Thoracic aorta (tissue), 2 donors: ENCODE results near the gene TBC1D5. TPM values are rescaled to one million over a fixed set of nuclear protein-coding genes. Genes with fewer than 3 reads are reported as not detected.

Experiments used
- ATAC-seq: fragments of 150-250 bp; one replicate; pipeline ENCODE4 v1.8.0; 2017; ENCODE audit warnings: low read depth; ENCODE audit not compliant: insufficient number of reproducible peaks, low FRiP score
- DNase-seq: peaks from one replicate; pipeline ENCODE4 v3.0.0-alpha.2; 2020; ENCODE audit warnings: low spot score
- H3K27ac ChIP-seq, 2 donors: fragments of 200-600 bp; sonication (generic); 1 replicate in 1 of 2; 2 replicates in 1 of 2; pipeline ENCODE4 v1.5.1; 2016; ENCODE audit warnings: mild to moderate bottlenecking in 2 of 2, moderate library complexity in 2 of 2
- H3K27me3 ChIP-seq: fragments of 200-600 bp; sonication (generic); replicated peaks from 2 replicates; pipeline ENCODE4 v1.6.0; 2016; ENCODE audit warnings: mild to moderate bottlenecking; ENCODE audit not compliant: insufficient read depth
- H3K36me3 ChIP-seq: fragments of 200-600 bp; sonication (generic); one replicate; pipeline ENCODE4 v1.5.1; 2016
- H3K4me1 ChIP-seq, 2 donors: fragments of 200-600 bp; sonication (generic); 1 replicate in 1 of 2; 2 replicates in 1 of 2; pipeline versions ENCODE4 v1.5.1 to v1.6.0; 2016; ENCODE audit warnings: low read depth in 2 of 2, mild to moderate bottlenecking in 1 of 2; ENCODE audit not compliant: control insufficient read depth in 1 of 2
- H3K4me3 ChIP-seq: fragments of 200-600 bp; sonication (generic); 2 replicates; pipeline ENCODE4 v1.5.1; 2016; ENCODE audit warnings: mild to moderate bottlenecking
- H3K9me3 ChIP-seq: fragments of 200-600 bp; sonication (generic); 2 replicates; pipeline ENCODE4 v1.5.1; 2016
- total RNA-seq, 2 donors: library from RNA; depleted of rRNA; stranded (reverse); fragments of >200 nt; gene quantifications; one replicate each; pipeline versions ENCODE4 v1.1.0 to v1.2.3, GENCODE V29; 2016
- TF ChIP-seq, protein P1 (sequence below): fragments of 200-600 bp; sonication (generic); IDR thresholded peaks from one replicate; pipeline ENCODE4 v1.5.1; 2019; ENCODE audit warnings: antibody characterized with exemption

The TBC1D5 gene
- total RNA-seq, 2 donors from 2014 or later = 80.6 to 103 TPM

DNA sequence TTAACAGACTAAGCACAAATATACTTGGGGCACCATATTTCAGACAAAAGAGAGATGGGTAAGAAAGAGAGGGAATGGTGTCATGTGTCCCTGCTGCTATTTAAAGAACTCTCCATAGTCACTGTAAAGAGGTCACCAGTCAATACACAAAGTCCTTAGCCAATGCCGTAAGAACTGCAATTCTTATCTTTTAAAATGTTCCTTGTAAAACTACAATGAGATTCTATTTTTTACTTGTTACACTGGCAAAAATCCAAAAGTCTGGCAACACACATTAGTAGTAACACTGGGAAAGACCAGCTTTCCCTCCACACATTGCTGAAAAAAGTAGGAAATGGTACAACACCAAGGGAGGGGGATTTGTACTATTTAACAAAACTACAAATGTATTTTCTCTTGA, 189.4 kb downstream of the TBC1D5 start:
- no peaks in the 10 kb centered on the region for H3K36me3 ChIP-seq
- peaks cover 0 to 30% of the 10 kb centered on the region in 2 donors for H3K4me1 ChIP-seq
- no peak for DNase-seq
- no peaks in the 10 kb centered on the region for H3K27me3 ChIP-seq
- TF ChIP-seq, protein P1, sequence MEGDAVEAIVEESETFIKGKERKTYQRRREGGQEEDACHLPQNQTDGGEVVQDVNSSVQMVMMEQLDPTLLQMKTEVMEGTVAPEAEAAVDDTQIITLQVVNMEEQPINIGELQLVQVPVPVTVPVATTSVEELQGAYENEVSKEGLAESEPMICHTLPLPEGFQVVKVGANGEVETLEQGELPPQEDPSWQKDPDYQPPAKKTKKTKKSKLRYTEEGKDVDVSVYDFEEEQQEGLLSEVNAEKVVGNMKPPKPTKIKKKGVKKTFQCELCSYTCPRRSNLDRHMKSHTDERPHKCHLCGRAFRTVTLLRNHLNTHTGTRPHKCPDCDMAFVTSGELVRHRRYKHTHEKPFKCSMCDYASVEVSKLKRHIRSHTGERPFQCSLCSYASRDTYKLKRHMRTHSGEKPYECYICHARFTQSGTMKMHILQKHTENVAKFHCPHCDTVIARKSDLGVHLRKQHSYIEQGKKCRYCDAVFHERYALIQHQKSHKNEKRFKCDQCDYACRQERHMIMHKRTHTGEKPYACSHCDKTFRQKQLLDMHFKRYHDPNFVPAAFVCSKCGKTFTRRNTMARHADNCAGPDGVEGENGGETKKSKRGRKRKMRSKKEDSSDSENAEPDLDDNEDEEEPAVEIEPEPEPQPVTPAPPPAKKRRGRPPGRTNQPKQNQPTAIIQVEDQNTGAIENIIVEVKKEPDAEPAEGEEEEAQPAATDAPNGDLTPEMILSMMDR = no peak
- ATAC-seq = no peak
- H3K27ac ChIP-seq = peak overlapping the region in 1 of 2 donors; percentile 19
- H3K4me3 ChIP-seq = no peak overlapping the region
- no peaks in the 10 kb centered on the region for H3K9me3 ChIP-seq

DNA sequence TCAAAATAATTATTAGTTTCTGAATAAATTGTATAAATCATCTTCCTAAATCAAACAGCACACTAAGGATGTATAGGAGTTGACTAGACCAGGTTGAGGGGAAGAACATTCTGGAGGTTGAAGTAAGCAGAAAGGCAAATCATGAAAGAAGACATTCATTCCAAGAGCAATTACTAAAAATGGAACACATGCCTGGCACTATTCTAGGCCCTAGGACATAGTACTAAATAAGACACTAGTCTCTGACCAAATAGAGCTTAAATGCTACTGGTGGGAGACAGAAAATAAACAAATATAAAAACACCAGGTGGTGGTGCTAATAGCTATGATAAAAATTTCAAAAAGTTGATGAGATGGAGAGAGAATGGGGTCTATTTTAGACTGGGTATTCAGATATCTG, 190.1 kb downstream of the TBC1D5 start:
- DNase-seq = no peak
- Histone ChIP-seq H3K27me3 (no peaks in the 10 kb centered on the region), H3K4me3 (no peak overlapping the region), H3K27ac (peak overlapping the region in 1 of 2 donors; percentile 19), H3K9me3 (no peaks in the 10 kb centered on the region), H3K4me1 (peaks cover 0 to 30% of the 10 kb centered on the region in 2 donors), H3K36me3 (no peaks in the 10 kb centered on the region)
- TF ChIP-seq, protein P1 = no peak
- ATAC-seq = no peak

DNA sequence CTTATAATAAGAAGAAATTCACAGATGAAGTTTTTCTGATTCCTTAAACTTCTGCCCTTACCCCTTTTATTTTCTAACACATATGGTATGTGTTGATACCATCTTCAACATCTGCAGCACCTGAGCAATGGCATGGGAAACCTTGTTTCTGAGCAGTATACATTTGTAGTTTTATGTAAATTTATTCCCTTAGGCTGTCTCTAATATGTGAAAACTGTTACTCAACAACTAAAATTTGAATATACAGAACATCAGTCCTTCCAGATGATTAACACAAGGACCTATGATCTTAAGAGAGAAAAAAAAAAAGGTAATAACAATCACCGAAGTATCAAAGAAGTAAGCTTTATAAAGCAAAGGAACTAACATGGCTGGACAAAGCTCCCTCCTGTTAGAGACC, 190.5 kb downstream of the TBC1D5 start:
- DNase-seq (no peak), ATAC-seq (no peak)
- no peak overlapping the region for H3K4me3 ChIP-seq
- peaks cover 0 to 30% of the 10 kb centered on the region in 2 donors for H3K4me1 ChIP-seq
- no peaks in the 10 kb centered on the region for H3K27me3 ChIP-seq
- TF ChIP-seq, protein P1 = no peak
- H3K9me3 ChIP-seq = no peaks in the 10 kb centered on the region
- peak overlapping the region in 1 of 2 donors; percentile 19 for H3K27ac ChIP-seq
- no peaks in the 10 kb centered on the region for H3K36me3 ChIP-seq

DNA sequence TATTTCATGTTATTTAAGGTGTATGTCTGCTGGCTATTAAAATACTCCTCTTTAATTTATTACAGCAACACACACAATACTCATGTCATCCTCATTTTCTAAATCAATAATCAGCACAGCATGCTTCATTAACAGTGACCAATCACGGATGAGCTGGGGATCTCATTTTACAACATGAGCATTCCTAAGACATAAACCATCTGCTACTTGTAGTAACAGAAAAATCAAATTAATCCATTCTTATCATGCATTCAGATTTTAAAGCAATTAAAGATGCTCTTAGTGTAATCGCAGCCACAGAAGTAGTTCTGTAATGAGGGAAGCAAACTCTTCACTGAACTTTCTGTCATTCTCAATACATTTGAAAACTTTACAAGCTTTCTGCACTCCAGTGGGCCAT, 191.1 kb downstream of the TBC1D5 start:
- no peaks in the 10 kb centered on the region for H3K9me3 ChIP-seq
- peaks cover 0 to 30% of the 10 kb centered on the region in 2 donors for H3K4me1 ChIP-seq
- ATAC-seq (no peak), DNase-seq (no peak)
- no peak overlapping the region for H3K4me3 ChIP-seq
- TF ChIP-seq, protein P1 = no peak
- no peaks in the 10 kb centered on the region for H3K27me3 ChIP-seq
- no peaks in the 10 kb centered on the region for H3K36me3 ChIP-seq
- no peak overlapping the region for H3K27ac ChIP-seq

DNA sequence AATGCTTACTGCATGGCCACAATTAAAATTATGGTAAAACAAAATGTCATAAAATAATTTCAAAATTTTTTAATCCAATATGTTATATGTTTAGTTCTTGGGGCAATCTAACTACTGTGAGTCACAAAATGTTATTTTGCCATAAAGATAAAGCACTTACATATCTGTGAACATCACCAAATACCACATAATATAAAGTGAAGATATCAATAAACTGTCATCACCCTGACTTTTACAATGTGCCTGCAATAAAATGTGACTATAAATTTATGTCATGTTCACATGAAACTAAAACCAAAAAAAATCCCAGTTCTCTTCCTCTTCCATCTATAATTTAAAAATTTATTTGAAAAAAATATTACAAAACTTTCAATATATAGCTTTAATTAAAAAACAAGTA, 191.8 kb downstream of the TBC1D5 start:
- H3K4me1 ChIP-seq = peaks cover 0 to 30% of the 10 kb centered on the region in 2 donors
- H3K27me3 ChIP-seq = no peaks in the 10 kb centered on the region
- H3K27ac ChIP-seq = no peak overlapping the region
- H3K36me3 ChIP-seq = no peaks in the 10 kb centered on the region
- no peak for DNase-seq
- no peak for ATAC-seq
- no peak overlapping the region for H3K4me3 ChIP-seq
- no peaks in the 10 kb centered on the region for H3K9me3 ChIP-seq
- TF ChIP-seq, protein P1 = no peak
